Upper lobe of left lung (tissue), 4 donors: ENCODE results near the gene UBAC1.

Experiments used
- POLR2AphosphoS5 ChIP-seq, 2 donors: sonication (generic); formaldehyde crosslinking; IDR thresholded peaks; one replicate each; pipeline ENCODE4 v1.5.1; 2017; ENCODE audit warnings: antibody characterized with exemption in 2 of 2
- TF ChIP-seq, protein P1 (sequence below), 6 experiments: fragments of 450-650 bp in 4 of 6; fragments of 200-600 bp in 2 of 6; sonication (generic) in 2 of 6; IDR thresholded peaks; one replicate each; pipeline ENCODE4 v1.5.1; 2016 to 2019; ENCODE audit warnings: antibody characterized with exemption in 6 of 6

DNA sequence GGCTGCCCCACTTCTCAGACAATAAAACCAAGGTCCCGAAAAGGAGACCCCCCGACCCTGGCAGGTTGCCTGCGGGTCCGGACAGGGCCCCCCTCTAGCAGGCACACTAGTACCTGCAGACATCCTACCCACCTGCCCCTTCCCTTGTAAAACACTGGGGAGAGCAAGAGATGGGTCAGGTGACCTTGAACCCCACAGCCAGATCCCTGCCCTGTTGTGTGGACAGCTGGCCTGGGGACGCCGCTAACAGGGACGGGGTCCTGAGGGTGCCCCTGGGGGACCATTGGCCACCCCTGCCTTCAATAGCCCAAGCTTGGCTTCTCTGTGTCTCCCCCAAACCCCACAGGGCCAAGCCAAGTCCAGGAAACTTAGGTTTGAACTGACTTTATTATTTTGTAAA, 45.0 kb upstream of the UBAC1 start:
- TF ChIP-seq POLR2AphosphoS5 (IDR thresholded peaks at IDR 0.05): no peak
- TF ChIP-seq, protein P1, sequence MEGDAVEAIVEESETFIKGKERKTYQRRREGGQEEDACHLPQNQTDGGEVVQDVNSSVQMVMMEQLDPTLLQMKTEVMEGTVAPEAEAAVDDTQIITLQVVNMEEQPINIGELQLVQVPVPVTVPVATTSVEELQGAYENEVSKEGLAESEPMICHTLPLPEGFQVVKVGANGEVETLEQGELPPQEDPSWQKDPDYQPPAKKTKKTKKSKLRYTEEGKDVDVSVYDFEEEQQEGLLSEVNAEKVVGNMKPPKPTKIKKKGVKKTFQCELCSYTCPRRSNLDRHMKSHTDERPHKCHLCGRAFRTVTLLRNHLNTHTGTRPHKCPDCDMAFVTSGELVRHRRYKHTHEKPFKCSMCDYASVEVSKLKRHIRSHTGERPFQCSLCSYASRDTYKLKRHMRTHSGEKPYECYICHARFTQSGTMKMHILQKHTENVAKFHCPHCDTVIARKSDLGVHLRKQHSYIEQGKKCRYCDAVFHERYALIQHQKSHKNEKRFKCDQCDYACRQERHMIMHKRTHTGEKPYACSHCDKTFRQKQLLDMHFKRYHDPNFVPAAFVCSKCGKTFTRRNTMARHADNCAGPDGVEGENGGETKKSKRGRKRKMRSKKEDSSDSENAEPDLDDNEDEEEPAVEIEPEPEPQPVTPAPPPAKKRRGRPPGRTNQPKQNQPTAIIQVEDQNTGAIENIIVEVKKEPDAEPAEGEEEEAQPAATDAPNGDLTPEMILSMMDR (IDR thresholded peaks at IDR 0.05): no peak
